ENCODE measurements around the gene PI4KB. TPM values are rescaled to one million over a fixed set of nuclear protein-coding genes. Genes with fewer than 3 reads are reported as not detected.

Gene PI4KB
- total and polyA plus RNA-seq, 2 of the 13 experiments (the other 11 are each of a cell fraction or from before 2014, with no cell fraction given), result 19.5 to 29.3 TPM

GRCh38 chr1:151314137-151314875 lies 12.9 kb downstream of the PI4KB start:
- peak; percentile 23; the same call in 1 of the 3 replicates for ATAC-seq
- no TSS peak for BruUV-seq (replicated peaks)
- TF ChIP-seq ZNF160 (CRISPR knock-in tag; IDR thresholded peaks at IDR 0.05) (no peak), FOSL2 (CRISPR knock-in tag; IDR thresholded peaks at IDR 0.05) (peak; percentile 52)
- intact Hi-C loops (cut with micrococcal nuclease; ENCODE audit: unreplicated experiment), result no loop called here
- Histone ChIP-seq H3K4me3 (replicated peaks in 1 of 3; ENCODE audit: insufficient read depth in 1 of 3, low read depth in 2 of 3, low read length in 3 of 3) (no peak overlapping the region), H3K4me2 (ENCODE audit: low read depth, low read length) (no peak overlapping the region), H3K27ac (ENCODE audit: extremely low read length, insufficient read depth, low read length) (no peak overlapping the region), H3K79me2 (ENCODE audit: insufficient read depth, low read length) (no peaks in the 10 kb centered on the region), H4K20me1 (ENCODE audit: insufficient read depth, low read length) (no peaks in the 10 kb centered on the region), H3K27me3 (ENCODE audit: control insufficient read depth in 1 of 2, insufficient read depth in 2 of 2, low read length in 2 of 2) (no peaks in the 10 kb centered on the region), H3K9me3 (ENCODE audit: low read length) (no peaks in the 10 kb centered on the region), H3K4me1 (ENCODE audit: insufficient read depth, low read length) (peaks cover 17% of the 10 kb centered on the region), H3K9ac (ENCODE audit: insufficient read depth, low read depth, low read length) (no peak overlapping the region), H3K36me3 (replicated peaks in 1 of 2; ENCODE audit: control insufficient read depth in 1 of 2, insufficient read depth in 2 of 2, low read length in 2 of 2) (peaks cover 7 to 51% of the 10 kb centered on the region in 2 experiments), H2AFZ (ENCODE audit: low read length) (no peak overlapping the region)
- ChIA-PET CTCF (ENCODE audit: low intra/inter-chr PET ratio, low total read pairs) (no interaction called here), POLR2A (interaction anchor here (1.0 to 2.6 kb wide), 2 partner anchors 13 to 58 kb away, joined by 3 to 19 read pairs; partner anchors contain the start of genes PI4KB and SELENBP1)
- DNase-seq (ENCODE audit: low spot score), result peak; percentile 15
- 80% methylated on average over 3 of the region's 3 CpGs for WGBS (ENCODE audit: low lambda C conversion rate)
- in situ Hi-C loops (cut with HindIII; ENCODE audit: extremely low pct_ligation_motif_present, low pct_unique_long_range_greater_than_20kb), result no loop called here
- no peak for FAIRE-seq

GRCh38 chr1:151313501-151313900 lies 13.7 kb downstream of the PI4KB start:
- Histone ChIP-seq H3K4me1 (ENCODE audit: insufficient read depth, low read length) (peaks cover 17% of the 10 kb centered on the region), H3K4me3 (replicated peaks in 1 of 3; ENCODE audit: insufficient read depth in 1 of 3, low read depth in 2 of 3, low read length in 3 of 3) (no peak overlapping the region), H3K9ac (ENCODE audit: insufficient read depth, low read depth, low read length) (no peak overlapping the region), H3K4me2 (ENCODE audit: low read depth, low read length) (no peak overlapping the region), H2AFZ (ENCODE audit: low read length) (no peak overlapping the region), H3K27me3 (ENCODE audit: control insufficient read depth in 1 of 2, insufficient read depth in 2 of 2, low read length in 2 of 2) (no peaks in the 10 kb centered on the region), H4K20me1 (ENCODE audit: insufficient read depth, low read length) (no peaks in the 10 kb centered on the region), H3K9me3 (ENCODE audit: low read length) (no peaks in the 10 kb centered on the region), H3K27ac (ENCODE audit: extremely low read length, insufficient read depth, low read length) (no peak overlapping the region), H3K36me3 (replicated peaks in 1 of 2; ENCODE audit: control insufficient read depth in 1 of 2, insufficient read depth in 2 of 2, low read length in 2 of 2) (peaks cover 8 to 55% of the 10 kb centered on the region in 2 experiments), H3K79me2 (ENCODE audit: insufficient read depth, low read length) (no peaks in the 10 kb centered on the region)
- ATAC-seq (no peak), FAIRE-seq (no peak), DNase-seq (ENCODE audit: low spot score) (no peak)
- intact Hi-C loops (cut with micrococcal nuclease; ENCODE audit: unreplicated experiment) (no loop called here), in situ Hi-C loops (cut with HindIII; ENCODE audit: extremely low pct_ligation_motif_present, low pct_unique_long_range_greater_than_20kb) (no loop called here)
- POLR2A ChIA-PET, result interaction anchor here (1.0 to 2.6 kb wide), 2 partner anchors 14 to 59 kb away, joined by 3 to 19 read pairs; partner anchors contain the start of genes PI4KB and SELENBP1
- BruUV-seq (replicated peaks), result no TSS peak
- CTCF ChIA-PET (ENCODE audit: low intra/inter-chr PET ratio, low total read pairs), result no interaction called here
- WGBS (ENCODE audit: low lambda C conversion rate), result 65% methylated on average over 2 of the region's 2 CpGs
- no peak for TF ChIP-seq GPN1 (CRISPR knock-in tag; IDR thresholded peaks at IDR 0.05; ENCODE audit: borderline replicate concordance)
- no peak for TF ChIP-seq ISX (CRISPR knock-in tag; conservative IDR thresholded peaks at IDR 0.05)
- TF ChIP-seq CREB3 (CRISPR knock-in tag; IDR thresholded peaks at IDR 0.05), result no peak
- TF ChIP-seq ZBTB4 (CRISPR knock-in tag; IDR thresholded peaks at IDR 0.05; ENCODE audit: borderline replicate concordance), result no peak
- TF ChIP-seq RXRA (CRISPR knock-in tag; IDR thresholded peaks at IDR 0.05), result no peak
- no peak for TF ChIP-seq CENPBD1 (CRISPR knock-in tag; IDR thresholded peaks at IDR 0.05; ENCODE audit: borderline replicate concordance, low read depth)
- no peak for TF ChIP-seq ZNF382 (CRISPR knock-in tag; IDR thresholded peaks at IDR 0.05; ENCODE audit: borderline replicate concordance)
- TF ChIP-seq ZNF660 (CRISPR knock-in tag; IDR thresholded peaks at IDR 0.05; ENCODE audit: borderline replicate concordance, low read depth), result no peak
- TF ChIP-seq NFE2 (CRISPR knock-in tag; IDR thresholded peaks at IDR 0.05), result no peak

Measured in HepG2 (cell line).